Right lung (tissue), 5 donors: Measurements from ENCODE around the gene ALK. TPM values are rescaled to one million over a fixed set of nuclear protein-coding genes. Genes with fewer than 3 reads are reported as not detected.
"Not testable (repeated sequence)": the region's sequence is repeated elsewhere in the genome, so short reads cannot be mapped to it uniquely, and the experiment has no call there.

ENCODE experiments used
- DNase-seq, 2 donors: peaks; one replicate each; pipeline ENCODE4 v3.0.0-alpha.2; 2013
- polyA plus RNA-seq, 5 donors: library from polyadenylated mRNA; unstranded; fragments of 120-200 nt; gene quantifications; one replicate each; pipeline versions ENCODE4 v1.2.1 to v1.2.3, GENCODE V29; 2013; ENCODE audit warnings: inconsistent platforms in 1 of 5, low replicate concordance in 1 of 5; ENCODE audit not compliant: insufficient read length in 5 of 5, insufficient read depth in 1 of 5

The ALK gene
- polyA plus RNA-seq, 5 donors: 0.03 to 0.27 (median 0.05) TPM

- no peak for DNase-seq
Measured at GRCh38 chr2:29249666-29250253, 671.6 kb downstream of the ALK start.

GRCh38 chr2:29247336-29247914 is 674.0 kb downstream of the ALK start:
- no peak for DNase-seq

- no peak for DNase-seq
Measured at GRCh38 chr2:29246383-29247300, 674.7 kb downstream of the ALK start.

DNA sequence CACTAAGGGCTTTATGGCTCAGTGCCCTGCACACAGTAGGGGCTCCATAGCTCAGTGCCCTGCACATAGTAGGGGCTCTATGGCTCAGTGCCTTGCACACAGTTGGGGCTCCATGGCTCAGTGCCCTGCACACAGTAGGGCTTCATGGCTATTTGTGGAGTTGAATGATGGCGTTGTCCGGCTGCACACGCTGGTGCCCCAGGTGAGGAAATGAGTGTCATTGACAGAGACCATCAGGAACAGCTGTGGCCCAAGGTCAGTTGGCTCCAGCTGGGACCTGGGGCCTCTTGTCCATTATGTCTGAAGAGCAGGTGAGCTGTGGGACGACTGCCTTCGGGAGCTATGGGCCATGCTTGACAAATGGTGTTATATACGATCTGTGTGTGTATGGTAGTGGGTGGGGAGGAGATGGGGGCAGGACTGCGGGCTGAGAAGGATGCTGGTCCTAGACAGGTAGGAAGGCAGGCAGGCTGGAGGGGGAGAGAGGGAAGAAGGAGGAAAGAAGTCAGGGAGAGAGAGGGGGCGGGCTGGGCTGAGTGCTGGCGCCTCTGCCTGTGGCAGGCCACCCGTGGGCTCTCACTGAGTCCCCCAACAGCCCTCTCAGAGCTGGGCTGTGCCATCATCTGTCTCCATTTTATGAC is 675.5 kb downstream of the ALK start:
- DNase-seq: no peak

DNA sequence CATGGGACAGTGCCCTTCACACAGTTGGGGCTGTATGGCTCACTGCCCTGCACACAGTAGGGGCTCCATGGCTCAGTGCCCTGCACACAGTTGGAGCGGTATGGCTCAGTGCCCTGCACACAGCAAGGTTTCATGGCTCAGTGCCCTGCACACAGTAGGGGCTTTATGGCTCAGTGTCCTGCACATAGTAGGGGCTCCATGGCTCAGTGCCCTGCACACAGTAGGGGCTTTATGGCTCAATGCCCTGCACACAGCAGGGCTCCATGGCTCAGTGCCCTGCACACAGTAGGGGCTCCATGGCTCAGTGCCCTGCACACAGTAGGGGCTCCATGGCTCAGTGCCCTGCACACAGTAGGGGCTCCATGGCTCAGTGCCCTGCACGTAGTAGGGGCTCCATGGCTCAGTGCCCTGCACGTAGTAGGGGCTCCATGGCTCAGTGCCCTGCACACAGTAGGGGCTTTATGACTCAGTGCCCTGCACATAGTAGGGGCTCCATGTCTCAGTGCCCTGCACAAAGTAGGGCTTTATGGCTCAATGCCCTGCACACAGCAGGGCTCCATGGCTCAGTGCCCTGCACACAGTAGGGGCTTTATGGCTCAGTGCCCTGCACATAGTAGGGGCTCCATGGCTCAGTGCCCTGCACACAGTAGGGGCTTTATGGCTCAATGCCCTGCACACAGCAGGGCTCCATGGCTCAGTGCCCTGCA is 676.2 kb downstream of the ALK start:
- DNase-seq: not testable (repeated sequence)

DNA sequence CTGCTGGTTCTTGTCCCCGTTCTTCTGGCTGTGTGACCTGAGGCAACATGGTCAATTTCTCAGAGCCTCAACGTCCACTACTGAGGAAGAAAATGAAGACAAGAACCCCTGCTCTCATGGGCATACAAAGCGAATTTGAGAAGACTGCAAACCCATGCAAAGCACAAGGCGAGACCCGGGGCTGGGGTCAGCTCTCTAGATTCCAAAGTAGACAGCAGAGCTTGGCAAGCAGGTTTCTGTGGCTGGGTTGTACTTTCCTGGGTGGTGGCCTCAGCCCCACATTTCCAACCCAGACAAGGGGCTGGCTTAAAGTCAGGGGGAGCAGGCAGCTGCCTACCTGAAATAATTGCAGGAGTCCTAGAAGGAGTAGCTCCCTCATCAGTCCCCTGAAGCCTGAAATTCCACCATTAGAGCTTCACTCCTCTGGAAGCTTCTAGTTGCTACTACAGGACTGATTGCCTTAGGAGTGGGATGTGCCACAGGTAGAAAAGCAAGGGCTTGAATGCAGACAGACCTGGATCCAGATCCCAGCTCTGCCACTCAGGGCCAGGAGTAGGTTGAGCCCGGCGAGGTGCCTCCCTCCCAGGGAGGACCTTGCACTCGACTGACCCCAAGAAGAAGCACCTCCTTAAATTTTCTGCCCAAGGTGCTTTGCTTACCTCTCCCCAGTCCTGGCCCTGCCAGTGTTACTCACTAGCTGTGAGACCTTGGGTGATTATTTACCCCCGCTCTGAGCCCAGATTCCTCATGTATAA is 678.6 kb downstream of the ALK start:
- DNase-seq: no peak

GRCh38 chr2:29241955-29242565 is 679.3 kb downstream of the ALK start:
- DNase-seq: no peak

- DNase-seq: no peak
Measured at GRCh38 chr2:29241341-29241740, 680.0 kb downstream of the ALK start.

- no peak for DNase-seq
Measured at GRCh38 chr2:29240601-29241000, 680.8 kb downstream of the ALK start.

- no peak for DNase-seq
Measured at GRCh38 chr2:29239209-29239960, 682.0 kb downstream of the ALK start.

DNA sequence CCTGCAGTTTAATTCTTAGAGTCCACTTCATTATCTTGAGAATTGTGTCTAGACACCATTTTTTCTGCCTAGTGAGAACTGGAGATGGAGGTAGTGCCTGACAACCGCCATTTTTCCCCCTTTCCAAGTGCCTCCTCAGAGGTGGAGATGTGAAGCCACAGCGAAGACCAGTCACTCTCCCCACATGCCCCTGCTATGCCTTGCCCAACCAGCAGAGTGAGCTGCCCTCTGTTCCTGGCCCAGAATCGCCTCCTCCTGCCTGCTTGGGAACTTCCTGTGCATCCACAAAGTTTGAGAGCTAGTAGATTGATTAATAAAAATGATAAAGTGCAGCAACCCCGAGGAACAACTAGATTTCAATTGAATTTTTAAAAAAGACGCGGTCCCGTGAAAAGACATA is 682.9 kb downstream of the ALK start:
- DNase-seq: no peak

DNA sequence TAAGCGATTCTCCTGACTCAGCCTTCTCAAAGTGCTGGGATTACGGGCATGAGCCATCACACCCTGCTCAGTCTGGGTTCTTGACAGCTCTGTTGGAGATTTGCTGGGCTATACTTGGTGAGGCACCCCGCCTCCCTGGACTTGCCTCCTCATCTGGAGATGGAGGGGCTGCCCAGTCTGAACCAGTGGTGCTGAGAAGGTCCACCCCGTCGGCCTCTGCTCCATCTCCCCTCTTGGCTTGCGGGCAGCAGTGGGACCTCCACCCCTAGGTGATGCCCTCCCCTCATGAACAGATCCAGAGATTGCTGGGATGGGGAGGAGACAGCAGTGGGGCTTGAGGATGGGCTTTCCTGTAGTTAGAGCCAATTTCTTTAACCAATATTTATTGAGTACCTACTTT is 685.3 kb downstream of the ALK start:
- no peak for DNase-seq

DNA sequence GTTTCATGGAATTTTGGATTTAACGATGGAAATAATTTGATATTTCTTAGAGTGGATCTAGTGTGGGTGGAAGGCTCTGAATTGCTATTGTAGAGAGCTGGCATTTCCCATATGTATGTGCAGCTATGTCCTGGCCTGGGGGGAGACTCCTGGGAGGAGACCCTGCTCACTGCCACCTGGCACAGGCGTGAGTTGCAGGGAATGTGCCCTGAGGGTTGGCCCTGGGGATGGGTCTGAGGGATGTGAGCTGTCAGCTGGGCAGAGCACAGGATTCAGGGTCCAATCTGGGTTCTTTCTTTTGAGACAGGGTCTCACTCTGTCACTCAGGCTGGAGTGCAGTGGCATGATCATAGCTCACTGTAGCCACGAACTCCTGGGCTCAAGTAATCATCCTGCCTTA is 686.0 kb downstream of the ALK start:
- DNase-seq: no peak

DNA sequence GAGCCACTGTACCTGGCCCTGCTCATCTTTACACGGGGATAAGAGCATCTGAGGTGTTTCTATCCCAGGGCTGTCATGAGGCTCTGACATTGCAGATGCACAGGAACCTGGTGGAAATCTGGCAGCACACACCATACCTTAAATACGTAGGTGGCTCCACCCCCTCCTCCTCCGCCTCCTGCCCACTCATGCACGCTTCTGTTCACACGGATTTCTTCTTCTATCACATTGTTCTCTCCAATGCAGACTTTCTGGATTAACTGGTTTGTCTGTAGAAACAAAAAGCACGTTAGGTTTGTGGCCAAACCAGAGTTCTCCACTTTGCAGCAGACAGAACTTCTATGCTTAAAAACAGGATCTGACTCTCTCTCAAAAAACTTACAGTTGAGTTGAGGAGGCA is 688.0 kb downstream of the ALK start:
- peak; percentile 20 to 33 for DNase-seq

GRCh38 chr2:29232041-29232440 is 689.3 kb downstream of the ALK start:
- DNase-seq: no peak

GRCh38 chr2:29229640-29230039 is 691.7 kb downstream of the ALK start:
- no peak for DNase-seq

DNA sequence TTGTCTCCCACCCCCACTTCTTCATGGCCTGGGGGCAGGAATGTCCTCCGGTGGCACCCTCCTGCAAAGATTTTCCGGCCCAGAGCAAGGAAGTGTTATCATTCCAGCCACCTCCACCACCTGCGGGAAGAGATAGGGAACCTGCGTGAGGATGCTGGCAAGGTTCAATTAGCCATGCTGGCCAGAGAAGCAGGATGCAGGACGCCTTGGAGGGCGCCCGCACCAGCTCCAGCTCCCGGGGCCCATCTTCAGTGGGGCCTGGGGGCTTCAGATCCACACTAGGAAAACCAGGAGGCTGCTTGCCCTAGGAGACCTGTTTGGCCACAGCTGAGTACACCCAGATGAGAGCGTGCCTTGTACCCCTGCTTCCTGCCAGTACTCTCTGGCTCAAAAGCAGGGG is 692.4 kb downstream of the ALK start:
- no peak for DNase-seq

GRCh38 chr2:29227935-29228675 is 693.3 kb downstream of the ALK start:
- no peak for DNase-seq

DNA sequence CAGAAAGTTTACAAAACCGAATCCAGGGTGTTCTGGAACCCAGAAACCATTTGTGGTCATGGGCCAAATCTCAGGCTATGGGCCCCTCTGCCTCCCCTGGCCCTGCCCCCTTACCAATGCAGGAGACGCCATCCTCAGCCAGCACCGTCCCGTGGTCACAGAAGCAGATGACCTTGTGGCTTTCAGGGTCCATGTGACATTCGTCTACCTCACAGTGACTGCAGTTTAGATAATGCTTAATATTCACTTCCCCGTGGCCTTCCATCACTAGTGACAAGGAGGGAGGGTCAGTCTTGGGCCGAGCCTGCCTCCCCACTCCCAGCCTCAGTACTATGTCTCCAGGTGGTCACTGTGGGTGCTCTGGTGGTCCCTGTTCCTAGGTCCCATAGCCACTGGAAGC is 694.6 kb downstream of the ALK start:
- no peak for DNase-seq
